ENCODE data around the gene UBE2M.
"Not testable (repeated sequence)": the region's sequence is repeated elsewhere in the genome, so short reads cannot be mapped to it uniquely, and the experiment has no call there.

Gene UBE2M

GRCh38 chr19:58558066-58558622 lies at the start of gene UBE2M:
Gene UBE2M (minus strand): TSS chr19:58558611. CDS start chr19:58558381, 230 bp downstream.
- peaks cover 14% of the 10 kb centered on the region for H3K4me1 ChIP-seq (ENCODE audit: control insufficient read depth, insufficient read depth, low read length)
- peaks cover 17% of the 10 kb centered on the region for H3K36me3 ChIP-seq (ENCODE audit: control insufficient read depth, insufficient read depth, low read length)
- H3K27ac ChIP-seq (ENCODE audit: low read depth, low read length): peak within 1 kb of the TSS; percentile 100
- H3K4me3 ChIP-seq (ENCODE audit: low read depth, low read length): peak within 1 kb of the TSS; percentile 93
- H3K9ac ChIP-seq (ENCODE audit: low read depth, low read length): peak within 1 kb of the TSS; percentile 97
- peaks cover 26% of the 10 kb centered on the region for H3K27me3 ChIP-seq (ENCODE audit: control insufficient read depth, insufficient read depth, low read length)
- H3K9me3 ChIP-seq (ENCODE audit: control insufficient read depth, insufficient read depth, low read length): no peaks in the 10 kb centered on the region

- H3K27me3 ChIP-seq (ENCODE audit: control insufficient read depth, insufficient read depth, low read length); H3K4me3 ChIP-seq (ENCODE audit: low read depth, low read length); H3K9ac ChIP-seq (ENCODE audit: low read depth, low read length); H3K36me3 ChIP-seq (ENCODE audit: control insufficient read depth, insufficient read depth, low read length); H3K9me3 ChIP-seq (ENCODE audit: control insufficient read depth, insufficient read depth, low read length); H3K27ac ChIP-seq (ENCODE audit: low read depth, low read length); H3K4me1 ChIP-seq (ENCODE audit: control insufficient read depth, insufficient read depth, low read length): not testable (repeated sequence)
Measured at GRCh38 chr19:58607213-58607612, 48.8 kb upstream of the UBE2M start.

- not testable (repeated sequence) for H3K4me1 ChIP-seq (ENCODE audit: control insufficient read depth, insufficient read depth, low read length); H3K27me3 ChIP-seq (ENCODE audit: control insufficient read depth, insufficient read depth, low read length); H3K9me3 ChIP-seq (ENCODE audit: control insufficient read depth, insufficient read depth, low read length); H3K36me3 ChIP-seq (ENCODE audit: control insufficient read depth, insufficient read depth, low read length); H3K27ac ChIP-seq (ENCODE audit: low read depth, low read length); H3K4me3 ChIP-seq (ENCODE audit: low read depth, low read length); H3K9ac ChIP-seq (ENCODE audit: low read depth, low read length)
Measured at GRCh38 chr19:58606251-58606896, 48.0 kb upstream of the UBE2M start.

- Histone ChIP-seq H3K4me3 (ENCODE audit: low read depth, low read length) (no peak overlapping the region), H3K36me3 (ENCODE audit: control insufficient read depth, insufficient read depth, low read length) (peaks cover 12% of the 10 kb centered on the region; the same call in 1 of the 2 replicates), H3K4me1 (ENCODE audit: control insufficient read depth, insufficient read depth, low read length) (no peaks in the 10 kb centered on the region), H3K9me3 (ENCODE audit: control insufficient read depth, insufficient read depth, low read length) (no peaks in the 10 kb centered on the region), H3K27ac (ENCODE audit: low read depth, low read length) (no peak overlapping the region), H3K9ac (ENCODE audit: low read depth, low read length) (no peak overlapping the region), H3K27me3 (ENCODE audit: control insufficient read depth, insufficient read depth, low read length) (no peaks in the 10 kb centered on the region)
Measured at GRCh38 chr19:58586133-58586765, 27.8 kb upstream of the UBE2M start.

GRCh38 chr19:58585442-58586132 lies 27.2 kb upstream of the UBE2M start:
- peaks cover 3% of the 10 kb centered on the region for H3K4me1 ChIP-seq (ENCODE audit: control insufficient read depth, insufficient read depth, low read length)
- peaks cover 12% of the 10 kb centered on the region; the same call in 1 of the 2 replicates for H3K36me3 ChIP-seq (ENCODE audit: control insufficient read depth, insufficient read depth, low read length)
- H3K27ac ChIP-seq (ENCODE audit: low read depth, low read length): no peak overlapping the region
- H3K9me3 ChIP-seq (ENCODE audit: control insufficient read depth, insufficient read depth, low read length): no peaks in the 10 kb centered on the region
- H3K27me3 ChIP-seq (ENCODE audit: control insufficient read depth, insufficient read depth, low read length): no peaks in the 10 kb centered on the region
- H3K4me3 ChIP-seq (ENCODE audit: low read depth, low read length): no peak overlapping the region
- H3K9ac ChIP-seq (ENCODE audit: low read depth, low read length): no peak overlapping the region

- Histone ChIP-seq H3K4me1 (ENCODE audit: control insufficient read depth, insufficient read depth, low read length) (peaks cover 3% of the 10 kb centered on the region), H3K27me3 (ENCODE audit: control insufficient read depth, insufficient read depth, low read length) (no peaks in the 10 kb centered on the region), H3K4me3 (ENCODE audit: low read depth, low read length) (no peak overlapping the region), H3K27ac (ENCODE audit: low read depth, low read length) (no peak overlapping the region), H3K9ac (ENCODE audit: low read depth, low read length) (no peak overlapping the region), H3K36me3 (ENCODE audit: control insufficient read depth, insufficient read depth, low read length) (peaks cover 12% of the 10 kb centered on the region; the same call in 1 of the 2 replicates), H3K9me3 (ENCODE audit: control insufficient read depth, insufficient read depth, low read length) (no peaks in the 10 kb centered on the region)
Measured at GRCh38 chr19:58584498-58585441, 26.4 kb upstream of the UBE2M start.

- Histone ChIP-seq H3K27ac (ENCODE audit: low read depth, low read length) (no peak overlapping the region), H3K9ac (ENCODE audit: low read depth, low read length) (no peak overlapping the region), H3K4me3 (ENCODE audit: low read depth, low read length) (no peak overlapping the region), H3K27me3 (ENCODE audit: control insufficient read depth, insufficient read depth, low read length) (no peaks in the 10 kb centered on the region), H3K9me3 (ENCODE audit: control insufficient read depth, insufficient read depth, low read length) (no peaks in the 10 kb centered on the region), H3K4me1 (ENCODE audit: control insufficient read depth, insufficient read depth, low read length) (peaks cover 3% of the 10 kb centered on the region), H3K36me3 (ENCODE audit: control insufficient read depth, insufficient read depth, low read length) (peaks cover 12% of the 10 kb centered on the region; the same call in 1 of the 2 replicates)
Measured at GRCh38 chr19:58582985-58583384, 24.6 kb upstream of the UBE2M start.

- Histone ChIP-seq H3K27ac (ENCODE audit: low read depth, low read length) (peak overlapping the region; percentile 64), H3K4me1 (ENCODE audit: control insufficient read depth, insufficient read depth, low read length) (peaks cover 3% of the 10 kb centered on the region), H3K9me3 (ENCODE audit: control insufficient read depth, insufficient read depth, low read length) (no peaks in the 10 kb centered on the region), H3K36me3 (ENCODE audit: control insufficient read depth, insufficient read depth, low read length) (peaks cover 12% of the 10 kb centered on the region; the same call in 1 of the 2 replicates), H3K27me3 (ENCODE audit: control insufficient read depth, insufficient read depth, low read length) (no peaks in the 10 kb centered on the region), H3K4me3 (ENCODE audit: low read depth, low read length) (no peak overlapping the region), H3K9ac (ENCODE audit: low read depth, low read length) (no peak overlapping the region)
Measured at GRCh38 chr19:58581227-58582141, 23.1 kb upstream of the UBE2M start.

GRCh38 chr19:58579473-58580142 lies 21.2 kb upstream of the UBE2M start:
- Histone ChIP-seq H3K36me3 (ENCODE audit: control insufficient read depth, insufficient read depth, low read length) (peaks cover 12% of the 10 kb centered on the region; the same call in 1 of the 2 replicates), H3K4me1 (ENCODE audit: control insufficient read depth, insufficient read depth, low read length) (peaks cover 3% of the 10 kb centered on the region), H3K27me3 (ENCODE audit: control insufficient read depth, insufficient read depth, low read length) (no peaks in the 10 kb centered on the region), H3K9ac (ENCODE audit: low read depth, low read length) (no peak overlapping the region), H3K4me3 (ENCODE audit: low read depth, low read length) (no peak overlapping the region), H3K9me3 (ENCODE audit: control insufficient read depth, insufficient read depth, low read length) (no peaks in the 10 kb centered on the region), H3K27ac (ENCODE audit: low read depth, low read length) (no peak overlapping the region)
